ENCODE results near the gene BACE1-AS.

DNA sequence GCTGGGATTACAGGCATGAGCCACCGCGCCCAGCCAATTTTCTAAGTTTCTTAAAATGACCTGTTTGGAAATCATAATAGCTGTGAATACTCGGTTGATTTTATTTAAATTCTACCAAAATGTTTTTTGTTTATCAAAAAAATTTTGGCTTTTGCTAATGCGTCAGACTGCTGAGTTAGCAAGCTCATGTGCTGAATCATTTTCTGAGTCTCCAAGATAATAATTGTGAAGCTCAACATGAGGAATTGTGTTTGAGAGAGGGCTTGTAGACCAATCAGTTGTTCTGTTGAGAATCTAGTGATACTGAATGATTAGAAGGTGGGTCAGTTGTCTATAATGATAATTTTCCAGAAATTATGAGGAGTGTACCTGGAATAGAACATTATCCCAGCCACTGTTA lies 42.8 kb upstream of the BACE1-AS start:
- TF ChIP-seq, protein P1, sequence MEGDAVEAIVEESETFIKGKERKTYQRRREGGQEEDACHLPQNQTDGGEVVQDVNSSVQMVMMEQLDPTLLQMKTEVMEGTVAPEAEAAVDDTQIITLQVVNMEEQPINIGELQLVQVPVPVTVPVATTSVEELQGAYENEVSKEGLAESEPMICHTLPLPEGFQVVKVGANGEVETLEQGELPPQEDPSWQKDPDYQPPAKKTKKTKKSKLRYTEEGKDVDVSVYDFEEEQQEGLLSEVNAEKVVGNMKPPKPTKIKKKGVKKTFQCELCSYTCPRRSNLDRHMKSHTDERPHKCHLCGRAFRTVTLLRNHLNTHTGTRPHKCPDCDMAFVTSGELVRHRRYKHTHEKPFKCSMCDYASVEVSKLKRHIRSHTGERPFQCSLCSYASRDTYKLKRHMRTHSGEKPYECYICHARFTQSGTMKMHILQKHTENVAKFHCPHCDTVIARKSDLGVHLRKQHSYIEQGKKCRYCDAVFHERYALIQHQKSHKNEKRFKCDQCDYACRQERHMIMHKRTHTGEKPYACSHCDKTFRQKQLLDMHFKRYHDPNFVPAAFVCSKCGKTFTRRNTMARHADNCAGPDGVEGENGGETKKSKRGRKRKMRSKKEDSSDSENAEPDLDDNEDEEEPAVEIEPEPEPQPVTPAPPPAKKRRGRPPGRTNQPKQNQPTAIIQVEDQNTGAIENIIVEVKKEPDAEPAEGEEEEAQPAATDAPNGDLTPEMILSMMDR (IDR thresholded peaks at IDR 0.05) = no peak
- TF ChIP-seq EP300 (IDR thresholded peaks at IDR 0.05) = no peak

All from tibial nerve (tissue), 4 donors.